H1 (cell line): ENCODE results near the gene LIMK2.

Source experiments
- BACH1 ChIP-seq: IDR thresholded peaks from 2 replicates; pipeline ENCODE4 v1.6.1; 2012; ENCODE audit warnings: low read length, improper control_type of control experiment
- CTCF ChIP-seq, 3 experiments: IDR thresholded peaks; 1 replicate in 2 of 3; 2 replicates in 1 of 3; pipeline versions ENCODE4 v1.5.1 to v1.6.1; 2011; ENCODE audit warnings: low read length in 3 of 3, mild to moderate bottlenecking in 3 of 3, inconsistent platforms in 2 of 3, low read depth in 1 of 3, moderate library complexity in 1 of 3; ENCODE audit not compliant: insufficient read depth in 1 of 3; ENCODE audit errors: control extremely low read depth in 1 of 3
- EP300 ChIP-seq, 2 experiments: IDR thresholded peaks; 1 replicate in 1 of 2; 2 replicates in 1 of 2; pipeline ENCODE4 v1.6.1; 2011 to 2012; ENCODE audit warnings: low read depth in 2 of 2, low read length in 2 of 2, mild to moderate bottlenecking in 2 of 2, borderline replicate concordance in 1 of 2, inconsistent platforms in 1 of 2, moderate library complexity in 1 of 2
- GABPA ChIP-seq: IDR thresholded peaks from 2 replicates; pipeline ENCODE4 v1.6.1; 2011; ENCODE audit warnings: mild to moderate bottlenecking, low read length, moderate library complexity, borderline replicate concordance; ENCODE audit not compliant: insufficient read depth
- HDAC2 ChIP-seq, 2 experiments: fragments of 300-600 bp in 1 of 2; sonication (generic) in 1 of 2; IDR thresholded peaks; 2 replicates each; pipeline ENCODE4 v1.6.1; 2011 to 2012; ENCODE audit warnings: low read depth in 2 of 2, low read length in 2 of 2, mild to moderate bottlenecking in 2 of 2, moderate library complexity in 2 of 2, borderline replicate concordance in 1 of 2, inconsistent platforms in 1 of 2
- RNF2 ChIP-seq: fragments of 200-900, 300-1000 bp; sonication (generic); IDR thresholded peaks from 2 replicates; pipeline ENCODE4 v1.7.1; 2016; ENCODE audit warnings: borderline replicate concordance, low read depth, mild to moderate bottlenecking, antibody characterized with exemption, low read length; ENCODE audit not compliant: poor library complexity, severe bottlenecking; ENCODE audit errors: missing control alignments
- RXRA ChIP-seq: IDR thresholded peaks from 2 replicates; pipeline ENCODE4 v1.6.1; 2011; ENCODE audit warnings: low read depth, mild to moderate bottlenecking, low read length, moderate library complexity; ENCODE audit not compliant: insufficient read depth
- SIN3A ChIP-seq, 2 experiments: IDR thresholded peaks in 1 of 2; conservative IDR thresholded peaks in 1 of 2; 2 replicates each; pipeline ENCODE4 v1.6.1; 2011 to 2012; ENCODE audit warnings: low read length in 2 of 2, improper control_type of control experiment in 1 of 2, low read depth in 1 of 2, mild to moderate bottlenecking in 1 of 2
- SP1 ChIP-seq: IDR thresholded peaks from 2 replicates; pipeline ENCODE4 v1.6.1; 2011; ENCODE audit warnings: low read depth, low read length
- TEAD4 ChIP-seq: IDR thresholded peaks from 2 replicates; pipeline ENCODE4 v1.6.1; 2012; ENCODE audit warnings: low read depth, low read length, inconsistent platforms, mixed read lengths
- USF2 ChIP-seq: IDR thresholded peaks from 2 replicates; pipeline ENCODE4 v1.6.1; 2011; ENCODE audit warnings: low read length, improper control_type of control experiment

DNA sequence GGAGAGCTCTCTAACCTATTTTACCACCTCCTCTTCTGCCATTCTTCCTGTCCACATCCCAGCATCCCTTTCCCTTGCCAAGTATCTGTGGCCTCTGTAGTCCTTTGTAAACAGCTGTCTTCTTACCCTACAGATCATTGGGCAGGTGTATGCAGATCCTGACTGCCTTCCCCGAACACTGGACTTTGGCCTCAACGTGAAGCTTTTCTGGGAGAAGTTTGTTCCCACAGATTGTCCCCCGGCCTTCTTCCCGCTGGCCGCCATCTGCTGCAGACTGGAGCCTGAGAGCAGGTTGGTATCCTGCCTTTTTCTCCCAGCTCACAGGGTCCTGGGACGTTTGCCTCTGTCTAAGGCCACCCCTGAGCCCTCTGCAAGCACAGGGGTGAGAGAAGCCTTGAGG lies 62.9 kb downstream of the LIMK2 start:
- no peak for TF ChIP-seq RNF2
- TF ChIP-seq BACH1: no peak
- no peak for TF ChIP-seq CTCF (IDR thresholded peaks at IDR 0.05; ENCODE audit: control extremely low read depth in 1 of 3, insufficient read depth in 1 of 3, low read depth in 1 of 3, low read length in 3 of 3)
- TF ChIP-seq GABPA: no peak
- no peak for TF ChIP-seq USF2
- no peak for TF ChIP-seq SP1
- no peak for TF ChIP-seq SIN3A (conservative IDR thresholded peaks at IDR 0.05 in 1 of 2, IDR thresholded peaks at IDR 0.05 in 1 of 2; ENCODE audit: low read depth in 1 of 2, low read length in 2 of 2)
- TF ChIP-seq TEAD4: no peak
- no peak for TF ChIP-seq EP300 (IDR thresholded peaks at IDR 0.05; ENCODE audit: borderline replicate concordance in 1 of 2, low read depth in 2 of 2, low read length in 2 of 2)
- no peak for TF ChIP-seq HDAC2 (IDR thresholded peaks at IDR 0.05; ENCODE audit: borderline replicate concordance in 1 of 2, low read depth in 2 of 2, low read length in 2 of 2)
- no peak for TF ChIP-seq RXRA
